ENCODE measurements around the gene PSAPL1. TPM values are rescaled to one million over a fixed set of nuclear protein-coding genes. Genes with fewer than 3 reads are reported as not detected.

PSAPL1 gene
- total RNA-seq, 1 donor: not detected

- DNase-seq (ENCODE audit: low read depth in 2 of 3, low spot score in 2 of 3): no peak
Observed at GRCh38 chr4:7398788-7399439, 35.8 kb downstream of the PSAPL1 start.

GRCh38 chr4:7398104-7398423 is 36.7 kb downstream of the PSAPL1 start:
- peak in 2 of 3 donors; percentile 49 to 66 for DNase-seq (ENCODE audit: low read depth in 2 of 3, low spot score in 2 of 3)

GRCh38 chr4:7397206-7398103 is 37.3 kb downstream of the PSAPL1 start:
- no peak for DNase-seq (ENCODE audit: low read depth in 2 of 3, low spot score in 2 of 3)

- DNase-seq (ENCODE audit: low read depth in 2 of 3, low spot score in 2 of 3): no peak
Observed at GRCh38 chr4:7396186-7396910, 38.4 kb downstream of the PSAPL1 start.

- DNase-seq (ENCODE audit: low read depth in 2 of 3, low spot score in 2 of 3): no peak
Observed at GRCh38 chr4:7395645-7396044, 39.1 kb downstream of the PSAPL1 start.

DNA sequence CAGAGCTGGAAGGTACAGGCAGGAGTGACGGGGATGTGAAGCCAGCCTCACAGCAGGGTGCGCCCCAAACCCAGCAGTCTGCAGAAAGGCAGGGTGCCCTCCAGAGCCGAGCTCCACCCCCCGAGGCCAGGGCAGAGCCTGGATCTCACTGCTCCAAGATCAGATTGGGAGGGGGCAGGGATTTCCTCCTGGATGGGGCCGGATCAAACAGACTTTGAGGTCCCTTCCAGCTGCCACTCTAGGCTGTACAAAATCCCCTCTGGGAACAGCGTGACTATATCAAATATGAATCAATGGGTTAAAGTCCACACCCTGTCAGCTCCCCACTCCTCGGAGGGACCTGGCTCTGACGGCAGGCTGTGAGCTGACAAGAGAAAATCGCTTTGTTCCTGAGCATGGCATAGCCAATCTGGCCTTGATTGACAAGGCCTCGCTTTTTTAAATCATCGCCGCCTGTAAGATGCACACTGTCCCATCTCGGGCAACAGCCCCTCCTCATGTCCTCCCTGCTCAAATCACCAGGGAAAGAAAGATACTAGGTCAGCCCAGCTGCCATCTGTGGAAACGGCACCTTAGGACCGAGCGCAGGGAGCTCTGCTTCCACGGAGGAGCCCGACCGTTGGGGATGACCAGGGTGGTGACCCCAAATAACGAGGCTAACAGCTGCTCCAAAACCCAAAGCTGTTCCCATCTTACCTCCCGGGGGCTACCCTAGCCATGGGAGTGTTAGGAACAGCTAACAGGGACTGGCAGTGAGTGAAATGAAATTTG is 39.9 kb downstream of the PSAPL1 start:
- no peak for DNase-seq (ENCODE audit: low read depth in 2 of 3, low spot score in 2 of 3)

GRCh38 chr4:7393601-7394575 is 40.8 kb downstream of the PSAPL1 start:
- DNase-seq (ENCODE audit: low read depth in 2 of 3, low spot score in 2 of 3): no peak

DNA sequence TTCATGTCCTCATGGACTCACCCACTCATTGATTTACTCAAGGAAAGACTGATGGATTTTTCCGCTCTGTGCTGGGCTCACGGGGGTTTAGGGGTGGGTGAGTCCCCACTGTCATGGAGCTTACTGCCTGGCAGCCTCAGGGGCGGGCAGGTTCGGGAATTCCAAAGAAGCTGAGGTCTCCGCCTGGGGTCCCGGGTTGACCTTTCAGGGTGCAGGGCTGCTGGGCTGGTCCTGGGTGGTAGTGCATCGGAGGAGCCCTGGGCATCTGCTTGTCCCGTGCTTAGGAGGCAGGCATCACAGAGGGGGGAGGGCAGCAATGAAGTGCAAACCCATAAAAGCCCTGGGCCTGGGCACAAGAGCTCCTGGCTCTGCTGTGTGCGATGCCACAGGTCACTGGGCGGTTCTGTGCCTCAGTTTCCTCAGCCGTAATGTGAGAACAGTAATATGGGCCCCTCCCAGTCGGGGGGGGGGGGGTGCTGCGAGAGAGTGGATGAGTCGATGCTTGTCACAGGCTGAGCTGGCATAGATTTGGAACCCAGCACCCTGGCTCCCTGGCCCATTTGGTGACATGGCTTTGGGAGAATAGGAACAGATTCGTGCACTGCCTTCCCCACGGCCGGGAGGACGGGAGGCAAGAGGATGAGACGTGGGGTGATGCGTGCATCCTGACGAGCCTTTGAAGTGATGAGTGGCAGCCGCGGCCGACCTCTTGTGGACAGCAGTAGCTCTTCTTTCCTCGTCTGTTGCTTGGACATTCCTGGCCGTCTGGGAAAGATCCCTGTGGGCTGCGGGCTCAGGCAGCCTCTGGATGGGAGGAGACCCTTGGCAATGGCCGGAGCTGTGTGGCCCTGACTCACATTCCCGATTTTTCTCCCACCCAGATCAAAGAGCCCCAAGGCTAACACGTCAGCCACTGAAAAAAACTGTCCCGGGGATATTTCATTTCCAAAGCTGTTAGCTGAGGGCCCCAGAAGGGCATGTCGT is 42.0 kb downstream of the PSAPL1 start:
- no peak for DNase-seq (ENCODE audit: low read depth in 2 of 3, low spot score in 2 of 3)

DNA sequence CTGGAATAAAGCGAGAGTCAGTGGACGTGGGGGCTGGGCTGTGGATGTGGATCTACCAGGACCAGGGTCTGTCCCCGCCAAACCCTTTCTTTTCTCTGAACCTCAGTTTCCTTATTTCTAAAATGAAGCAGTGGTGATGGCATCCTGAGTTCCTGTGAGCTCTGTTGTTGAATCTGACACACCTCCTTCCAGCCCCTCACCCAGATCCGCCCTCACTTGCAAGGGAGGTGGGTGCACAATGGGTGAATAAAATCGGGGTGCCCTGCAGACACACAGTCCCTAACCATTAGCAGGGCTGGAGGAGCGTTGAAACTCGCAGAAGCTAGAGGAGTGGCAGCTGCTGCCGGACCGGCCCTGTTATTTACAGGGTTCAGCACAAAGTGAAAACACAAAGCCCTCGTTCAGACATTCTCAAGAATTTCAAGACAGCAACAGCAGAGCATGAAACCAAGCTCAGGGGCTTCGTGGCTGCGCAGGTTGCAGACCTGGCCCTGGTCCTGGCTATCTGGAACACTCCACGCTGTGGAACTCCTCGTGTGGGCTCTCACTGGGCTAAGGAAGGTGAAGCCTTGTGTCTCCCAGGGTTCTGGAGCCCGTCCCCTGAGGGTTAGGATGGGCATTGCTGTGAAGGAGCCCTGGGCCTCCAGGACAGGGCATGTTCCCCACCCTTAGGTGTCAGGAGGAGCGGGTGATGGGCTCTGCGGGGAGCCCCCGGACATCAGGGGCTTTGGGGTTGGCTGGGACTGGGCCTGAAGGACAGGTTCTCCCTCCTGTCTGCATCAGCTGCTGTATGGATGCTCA is 42.9 kb downstream of the PSAPL1 start:
- DNase-seq (ENCODE audit: low read depth in 2 of 3, low spot score in 2 of 3): no peak

- DNase-seq (ENCODE audit: low read depth in 2 of 3, low spot score in 2 of 3): no peak
Observed at GRCh38 chr4:7390906-7391636, 43.7 kb downstream of the PSAPL1 start.

- no peak for DNase-seq (ENCODE audit: low read depth in 2 of 3, low spot score in 2 of 3)
Observed at GRCh38 chr4:7390336-7390735, 44.4 kb downstream of the PSAPL1 start.

- DNase-seq (ENCODE audit: low read depth in 2 of 3, low spot score in 2 of 3): no peak
Observed at GRCh38 chr4:7389719-7390118, 45.0 kb downstream of the PSAPL1 start.

DNA sequence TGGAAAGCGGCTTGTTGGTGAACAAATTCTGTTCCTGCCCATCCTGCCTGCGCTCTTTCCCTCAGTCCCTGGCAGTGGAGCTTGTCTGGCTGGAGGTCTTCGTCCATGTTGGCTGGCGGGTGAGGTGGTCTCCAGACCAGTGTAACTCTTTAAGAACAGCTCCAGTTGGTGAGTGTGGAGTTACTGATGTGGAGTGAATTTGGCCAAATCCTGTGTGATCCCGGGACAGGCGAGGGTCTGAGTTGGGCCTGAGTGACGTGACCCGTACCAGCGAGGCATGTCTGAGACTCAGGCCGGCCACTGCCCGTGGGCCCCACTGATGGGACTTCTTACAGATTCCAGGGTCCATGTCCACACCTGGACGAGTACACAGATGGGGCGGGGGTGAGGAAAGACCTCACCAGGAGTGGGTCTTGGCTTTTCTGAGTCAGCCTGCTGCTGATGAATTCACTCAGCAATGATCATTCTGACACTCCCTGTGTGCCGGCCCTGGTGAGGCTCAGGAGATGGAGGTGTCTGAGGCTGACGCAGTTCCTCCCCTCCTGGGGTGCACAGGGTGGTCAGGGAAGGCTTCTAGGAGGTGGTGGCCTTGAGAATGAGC is 45.5 kb downstream of the PSAPL1 start:
- no peak for DNase-seq (ENCODE audit: low read depth in 2 of 3, low spot score in 2 of 3)

GRCh38 chr4:7388627-7389026 is 46.1 kb downstream of the PSAPL1 start:
- DNase-seq (ENCODE audit: low read depth in 2 of 3, low spot score in 2 of 3): no peak

- no peak for DNase-seq (ENCODE audit: low read depth in 2 of 3, low spot score in 2 of 3)
Observed at GRCh38 chr4:7387925-7388324, 46.8 kb downstream of the PSAPL1 start.
